Measurements from ENCODE around the gene ARSJ.
"Not testable (repeated sequence)": the region's sequence is repeated elsewhere in the genome, so short reads cannot be mapped to it uniquely, and the experiment has no call there.

Gene ARSJ

DNA sequence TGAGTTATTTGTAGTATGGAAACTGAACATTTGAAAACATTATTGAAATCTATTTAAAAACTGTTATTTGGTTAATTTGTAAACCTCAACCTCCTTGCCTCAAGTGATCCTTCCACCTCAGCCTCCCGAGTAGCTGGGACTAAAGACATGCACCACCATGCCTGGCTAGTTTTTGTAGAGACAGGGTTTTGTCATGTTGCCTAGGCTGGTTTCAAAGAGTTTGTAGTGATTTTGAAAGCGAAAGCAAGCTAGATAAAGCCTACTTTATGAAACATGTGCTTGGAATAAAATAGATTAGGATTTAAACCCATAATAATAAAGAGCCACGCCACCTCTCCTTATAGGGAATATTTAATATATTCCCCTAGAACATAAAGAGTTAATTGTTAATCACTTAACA, 23.5 kb downstream of the ARSJ start:
- DNase-seq: no peak

DNA sequence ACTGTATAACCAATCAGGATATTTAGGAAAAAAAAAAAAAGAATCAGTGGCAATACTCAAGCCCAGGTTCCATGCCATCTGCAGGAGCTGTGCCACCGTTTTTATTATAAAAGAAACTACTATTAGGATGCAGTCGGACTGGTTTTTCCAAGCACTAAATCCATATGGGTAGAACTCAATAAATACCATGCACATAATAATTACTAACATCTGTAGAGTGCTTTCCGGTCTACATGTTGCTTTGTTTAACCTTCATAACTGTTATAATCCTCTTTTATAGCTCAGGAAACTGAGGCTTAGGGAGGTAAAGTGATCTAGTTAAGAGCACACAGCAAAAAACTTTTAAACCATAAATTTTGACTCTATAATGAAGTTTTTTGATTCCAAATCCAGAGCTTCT, 24.0 kb downstream of the ARSJ start:
- no peak for DNase-seq

DNA sequence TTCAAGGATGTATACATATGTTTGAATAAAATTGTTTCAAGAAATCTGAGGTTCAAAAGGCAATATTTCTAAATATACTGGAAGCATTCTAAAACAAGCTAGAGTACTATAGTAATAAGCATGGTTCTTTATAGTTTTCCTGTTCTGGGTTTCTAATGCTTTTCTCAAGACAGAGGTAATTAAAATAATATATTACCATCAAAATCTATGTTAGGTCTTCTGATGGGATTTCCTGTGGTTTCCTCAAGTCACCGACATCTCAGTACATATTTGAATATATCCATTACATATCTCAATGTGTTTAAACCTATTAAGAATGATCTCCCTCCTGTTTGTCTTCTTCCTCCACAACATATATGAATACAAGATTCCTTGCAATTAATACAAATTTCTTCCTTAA, 25.6 kb downstream of the ARSJ start:
- no peak for DNase-seq

DNA sequence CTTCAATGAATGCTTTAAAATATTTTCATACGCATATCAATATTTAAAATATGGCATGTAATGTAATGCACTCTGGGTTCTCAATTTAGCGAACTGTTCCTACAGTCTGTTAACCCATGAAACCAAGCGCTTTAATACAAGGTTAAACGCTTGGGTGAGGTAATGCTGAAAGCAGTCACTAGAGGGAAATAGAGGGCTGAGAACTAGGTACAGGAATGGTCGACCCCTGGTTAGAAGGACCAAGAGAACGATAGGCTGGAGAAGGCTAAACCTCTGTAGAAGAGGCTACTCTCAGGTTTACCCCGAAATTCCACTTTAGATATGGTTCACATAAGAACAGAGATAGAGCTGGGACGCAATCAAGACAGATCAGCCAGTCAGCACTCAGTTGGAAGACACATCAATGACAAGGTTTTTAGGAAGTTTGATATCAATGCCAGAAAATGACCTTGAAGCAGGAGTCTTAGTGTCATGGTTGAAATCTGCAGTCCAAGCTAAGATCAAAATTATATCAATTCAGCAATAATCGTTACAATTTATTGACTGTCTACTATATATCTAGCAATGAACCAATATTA, 26.9 kb downstream of the ARSJ start:
- peak; percentile 65 for DNase-seq

DNA sequence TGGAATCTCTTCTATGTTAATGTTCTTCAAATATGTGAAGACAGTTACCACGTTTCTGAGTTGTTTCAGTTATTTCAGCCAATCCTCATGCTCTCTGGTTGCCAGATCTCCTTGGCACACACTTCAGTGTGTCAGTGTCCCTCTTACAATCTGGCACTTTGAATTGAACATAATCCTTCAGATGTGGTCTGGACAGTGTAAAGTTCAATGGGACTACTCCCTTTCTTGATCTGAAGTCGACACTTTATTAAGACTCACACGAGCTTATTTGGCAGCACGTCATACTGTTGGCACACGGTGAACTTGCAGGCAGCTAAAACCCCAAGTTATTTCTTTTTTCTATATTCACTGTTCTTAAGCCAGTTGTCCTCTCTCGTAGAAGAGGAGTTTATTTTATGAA, 28.2 kb downstream of the ARSJ start:
- no peak for DNase-seq

DNA sequence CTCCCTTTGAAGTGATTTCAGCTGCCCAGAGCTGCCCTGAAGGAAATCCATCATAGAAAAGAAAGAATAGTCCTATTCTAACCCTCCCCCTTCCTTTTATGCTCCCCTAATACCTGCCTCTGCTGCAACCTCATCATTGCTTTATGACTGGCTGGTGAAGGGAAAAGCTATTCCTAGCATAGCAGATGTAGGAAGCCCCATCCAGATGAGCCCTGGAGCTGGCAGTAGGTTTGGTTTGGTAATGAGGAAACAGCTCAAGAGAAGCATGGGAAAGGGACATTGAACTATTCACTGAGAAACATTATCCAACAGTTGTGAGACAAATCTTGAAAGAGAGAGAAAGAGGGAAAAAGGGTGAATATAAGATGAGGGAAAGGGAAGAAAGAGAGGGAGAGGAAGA, 29.2 kb downstream of the ARSJ start:
- no peak for DNase-seq

DNA sequence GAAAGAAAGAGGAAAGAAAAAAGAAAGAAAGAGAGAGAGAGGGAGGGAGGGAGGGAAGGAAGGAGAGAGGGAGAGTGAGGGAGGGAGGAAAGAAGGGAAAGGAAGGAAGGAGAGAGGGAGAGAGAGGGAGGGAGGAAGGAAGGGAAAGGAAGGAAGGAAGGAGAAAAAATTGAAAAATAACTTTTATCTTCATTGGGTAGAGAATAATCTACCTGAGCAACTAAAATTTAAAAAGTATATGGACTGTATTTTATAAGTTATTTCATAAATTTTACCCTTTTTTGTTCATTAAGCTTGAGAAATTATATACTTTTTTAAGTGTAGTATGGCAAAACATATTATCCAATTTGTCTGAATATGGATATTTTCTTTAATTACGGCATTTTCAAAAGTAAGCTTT, 32.0 kb downstream of the ARSJ start:
- no peak for DNase-seq

DNA sequence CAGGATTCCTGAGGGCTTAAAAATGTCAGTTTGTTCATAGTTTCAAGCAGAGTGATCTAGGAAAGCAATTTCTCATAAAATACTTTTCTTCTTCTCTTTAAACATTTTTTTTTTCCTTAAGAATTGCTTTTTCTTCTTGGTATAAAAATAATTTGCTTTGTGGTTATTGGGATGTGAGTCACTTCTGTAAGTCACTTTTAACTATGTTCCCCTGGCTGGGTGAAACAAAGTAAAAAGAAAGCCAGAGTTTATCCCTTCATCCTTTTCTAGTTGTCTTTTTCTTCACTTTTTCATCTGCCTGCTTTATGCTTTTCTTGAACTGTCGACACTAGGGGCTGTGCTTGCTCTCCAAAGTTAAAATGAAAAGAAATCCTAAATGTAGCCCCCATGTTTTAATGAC, 33.5 kb downstream of the ARSJ start:
- no peak for DNase-seq

DNA sequence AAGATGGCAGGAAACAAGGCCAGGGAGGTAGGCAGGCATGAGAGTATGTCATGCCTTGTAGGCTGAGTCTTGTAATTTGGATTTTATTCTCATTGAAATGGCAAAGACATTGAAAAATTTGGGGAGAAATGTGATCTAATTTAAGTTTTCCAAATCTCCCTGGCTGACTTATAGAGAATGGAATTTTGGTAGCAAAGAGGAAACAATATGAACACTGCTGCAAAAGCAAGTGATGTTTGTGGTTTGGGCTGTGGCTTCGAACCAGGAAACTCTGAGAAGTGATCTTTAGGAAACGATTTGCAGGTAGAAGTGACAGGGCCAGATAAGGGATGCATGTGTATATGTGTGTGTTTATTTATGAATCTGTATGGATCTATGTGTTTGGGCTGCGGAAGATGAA, 35.6 kb downstream of the ARSJ start:
- no peak for DNase-seq

DNA sequence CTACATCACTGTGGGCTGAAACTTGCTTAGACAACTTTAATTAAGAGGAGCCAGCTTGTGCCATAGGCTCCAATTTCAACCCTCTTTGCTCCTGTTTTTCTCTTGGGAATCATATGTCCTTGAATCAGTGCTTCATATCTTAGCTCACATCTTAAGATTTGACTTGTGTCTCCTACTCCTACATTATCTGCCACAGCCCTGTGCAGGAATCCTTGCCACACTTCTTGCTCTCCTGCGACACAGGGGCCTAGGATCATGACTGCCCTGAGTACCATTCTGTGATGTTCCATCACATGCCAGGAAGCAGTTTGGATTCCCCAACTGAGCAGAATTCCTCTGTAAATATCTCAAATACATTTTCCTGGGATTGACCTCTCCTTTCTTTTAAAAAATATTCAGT, 36.4 kb downstream of the ARSJ start:
- DNase-seq: no peak

DNA sequence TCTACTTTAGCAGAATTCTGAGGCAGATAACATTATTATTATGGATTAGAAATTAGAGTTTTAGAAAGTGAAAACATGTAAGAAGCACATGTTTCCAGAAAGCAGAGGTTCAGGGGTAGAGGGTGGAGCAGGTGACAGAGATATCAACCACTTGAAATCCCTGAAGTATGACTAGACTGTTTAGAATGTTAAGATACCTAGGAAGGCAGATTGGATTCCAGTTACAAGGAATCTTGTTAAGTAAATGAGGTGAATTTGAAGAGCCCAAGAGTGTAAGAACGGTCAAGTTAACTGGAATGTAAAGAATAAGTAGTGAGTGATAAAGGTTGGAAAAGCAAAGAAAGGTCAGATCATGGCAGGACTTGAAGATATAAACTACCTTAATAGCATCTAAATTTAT, 37.6 kb downstream of the ARSJ start:
- DNase-seq: no peak

DNA sequence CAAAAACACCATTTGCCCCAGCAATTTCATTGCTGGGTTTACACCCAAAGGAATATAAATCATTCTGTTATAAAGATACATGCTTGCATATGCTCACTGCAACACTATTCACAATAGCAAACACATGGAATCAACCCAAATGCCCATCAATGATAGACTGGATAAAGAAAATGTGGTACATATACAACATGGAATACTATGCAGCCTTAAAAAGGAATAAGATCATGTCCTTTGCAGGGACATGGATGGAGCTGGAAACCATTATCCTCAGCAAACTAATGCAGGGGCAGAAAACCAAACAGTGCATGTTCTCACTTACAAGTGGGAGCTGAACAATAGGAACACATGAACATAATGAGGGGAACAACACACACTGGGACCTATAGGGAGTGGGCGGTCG, 39.3 kb downstream of the ARSJ start:
- not testable (repeated sequence) for DNase-seq

DNA sequence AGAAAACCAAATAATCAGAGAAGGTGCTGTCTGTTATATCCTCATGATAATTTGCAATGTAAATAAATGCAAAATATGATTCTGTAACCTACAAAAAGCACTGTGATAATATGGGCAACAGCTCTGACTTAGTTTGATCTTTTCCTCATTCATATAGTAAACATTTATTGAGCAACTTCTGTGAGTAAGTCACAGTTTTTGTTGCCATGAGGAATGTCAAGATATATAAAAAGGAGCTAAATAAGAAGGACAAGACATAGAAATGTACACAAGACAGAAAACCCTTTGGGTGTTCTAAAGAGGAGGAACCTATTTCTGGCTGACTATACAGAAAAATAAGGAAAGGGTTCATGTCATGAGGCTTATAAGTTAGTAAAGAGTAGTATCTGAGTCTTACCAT, 44.3 kb downstream of the ARSJ start:
- DNase-seq: no peak

DNA sequence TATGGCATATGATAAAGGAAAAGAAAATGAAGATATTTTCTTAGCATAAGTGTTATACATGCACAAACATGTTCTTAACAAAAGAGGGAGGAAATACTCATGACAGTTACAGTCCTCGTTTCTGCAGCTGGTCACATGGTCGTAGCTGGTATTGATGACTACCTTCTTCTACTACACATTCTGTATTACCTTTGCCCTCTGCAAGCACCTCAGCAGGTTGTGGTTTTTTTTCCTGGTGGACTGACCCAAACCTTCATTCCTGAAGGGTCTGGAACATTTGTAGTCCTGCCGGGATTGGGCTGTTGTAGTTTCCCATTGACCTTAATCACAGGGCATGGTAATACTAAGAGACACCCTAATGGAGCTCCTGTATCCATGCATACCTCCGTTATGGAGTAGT, 54.7 kb downstream of the ARSJ start:
- not testable (repeated sequence) for DNase-seq

DNA sequence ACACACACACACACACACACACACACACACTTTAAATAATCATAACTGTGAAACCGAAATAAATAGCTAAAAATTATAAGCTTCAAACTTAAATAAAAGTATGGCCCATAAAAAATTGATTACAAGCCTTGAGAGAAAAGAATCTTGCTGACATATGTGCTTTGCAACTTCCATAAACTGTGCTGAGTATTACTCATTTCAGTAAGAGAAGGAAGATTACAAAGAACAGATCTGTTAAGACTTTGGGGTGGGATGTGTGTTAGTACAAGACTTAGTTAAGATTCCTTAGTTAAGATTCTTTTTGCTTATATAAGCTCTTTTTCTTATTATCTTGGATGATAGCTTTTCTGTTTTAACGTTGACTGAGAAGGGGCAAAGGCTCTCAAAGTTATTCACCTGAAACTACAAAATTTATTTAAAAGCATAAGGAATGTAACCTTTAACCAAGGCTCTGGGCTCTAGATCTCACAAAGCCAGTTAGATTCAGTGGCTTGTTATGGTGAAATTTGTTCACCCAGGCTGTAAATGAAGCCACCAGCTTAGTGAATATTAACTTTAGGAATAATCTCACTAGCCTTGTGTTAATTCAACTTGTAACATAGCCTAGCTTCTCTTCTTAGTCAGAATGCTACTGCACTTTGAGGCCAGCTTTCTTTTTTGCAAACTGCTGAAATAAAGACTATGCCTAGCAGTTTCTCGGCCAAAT, 58.2 kb downstream of the ARSJ start:
- DNase-seq: no peak

DNA sequence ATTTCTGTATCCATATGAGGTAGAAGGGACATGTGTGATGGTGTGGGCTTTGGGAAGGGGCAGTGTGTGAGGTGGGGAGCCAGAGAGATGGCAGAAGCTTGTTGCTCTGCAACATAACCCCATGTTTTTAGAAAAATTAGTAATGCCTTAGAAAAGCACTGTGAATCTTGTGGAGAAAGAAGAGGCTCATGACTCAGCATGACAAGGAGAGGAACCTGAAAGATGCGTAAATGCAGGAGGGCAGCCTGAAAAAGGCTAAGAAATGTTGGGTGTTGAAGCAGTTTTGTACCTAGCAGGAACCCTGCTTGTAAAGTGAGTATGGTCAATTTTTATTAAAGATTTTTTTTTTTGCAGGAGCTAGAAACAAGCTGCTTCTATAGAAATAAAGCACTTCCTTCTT, 59.8 kb downstream of the ARSJ start:
- no peak for DNase-seq

DNA sequence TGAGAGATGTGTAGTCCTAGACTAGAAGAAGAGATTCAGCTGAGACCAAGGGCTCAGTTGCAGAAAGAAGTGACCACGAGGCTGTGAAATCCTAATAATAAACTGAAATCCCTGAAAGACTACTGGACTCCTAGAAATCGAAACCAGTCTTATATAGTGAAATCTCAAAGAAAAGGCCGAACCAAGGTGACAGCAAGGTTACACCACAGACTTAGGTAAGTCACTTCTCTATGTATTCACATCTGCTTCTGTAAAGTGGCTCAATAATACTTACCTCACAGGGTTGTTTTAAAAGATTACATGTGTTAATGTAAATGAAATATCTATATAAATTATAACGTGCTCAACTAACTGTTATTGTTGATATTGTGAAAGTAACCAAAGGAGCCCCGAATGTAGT, 60.3 kb downstream of the ARSJ start:
- no peak for DNase-seq

DNA sequence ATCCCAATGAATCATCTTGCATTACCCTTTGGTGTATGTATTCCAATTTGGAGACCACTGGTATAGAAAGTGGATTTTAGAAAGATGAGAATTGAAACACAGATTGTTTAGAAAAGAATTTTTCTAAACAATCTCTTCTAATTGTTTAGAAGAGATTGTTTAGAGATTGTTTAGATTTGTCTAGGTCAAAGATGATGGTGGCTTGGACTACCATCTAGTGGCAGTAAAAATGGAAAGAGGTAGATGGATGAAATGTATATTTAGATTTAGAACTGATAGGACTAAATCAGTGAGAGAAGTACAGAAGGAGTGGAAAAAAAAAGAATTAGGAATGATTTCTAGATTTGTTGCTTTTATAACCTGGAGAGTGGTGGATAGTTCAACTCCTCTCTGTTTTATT, 70.6 kb downstream of the ARSJ start:
- DNase-seq: no peak

DNA sequence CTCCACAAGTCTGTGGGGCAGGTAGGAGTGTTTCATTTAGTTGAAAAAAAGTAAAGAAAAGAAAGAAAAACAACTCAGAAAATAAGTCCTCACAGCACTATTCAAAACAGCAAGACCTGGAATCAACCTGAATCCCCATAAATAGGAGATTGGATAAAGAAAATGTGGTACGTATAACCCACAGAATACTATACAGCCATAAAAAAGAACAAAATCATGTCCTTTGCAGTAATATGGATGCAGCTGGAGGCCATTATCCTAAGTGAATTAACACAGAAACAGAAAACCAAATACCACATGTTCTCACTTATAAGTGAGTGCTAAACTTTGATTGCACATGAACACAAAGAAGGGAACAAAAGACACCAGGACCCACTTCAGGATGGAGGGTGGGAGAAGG, 71.9 kb downstream of the ARSJ start:
- no peak for DNase-seq

DNA sequence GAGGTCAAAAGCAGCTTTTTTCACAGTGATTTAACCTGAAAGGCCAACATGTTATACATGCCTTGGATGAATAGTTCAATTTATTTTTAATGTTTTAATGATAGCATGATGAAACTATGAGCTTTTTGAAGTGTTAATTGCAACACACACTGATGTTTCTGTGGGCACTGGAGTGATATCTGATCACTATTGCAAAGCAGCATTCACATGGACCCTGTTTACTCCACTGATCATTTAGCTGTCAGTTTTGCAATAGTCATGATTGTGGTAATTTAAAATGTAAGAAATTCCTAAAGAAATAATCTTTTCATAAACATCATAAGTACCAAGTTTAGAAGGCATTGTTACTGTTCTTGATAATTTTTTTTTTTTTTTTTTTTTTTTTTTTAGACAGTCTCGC, 74.1 kb downstream of the ARSJ start:
- DNase-seq: no peak

DNA sequence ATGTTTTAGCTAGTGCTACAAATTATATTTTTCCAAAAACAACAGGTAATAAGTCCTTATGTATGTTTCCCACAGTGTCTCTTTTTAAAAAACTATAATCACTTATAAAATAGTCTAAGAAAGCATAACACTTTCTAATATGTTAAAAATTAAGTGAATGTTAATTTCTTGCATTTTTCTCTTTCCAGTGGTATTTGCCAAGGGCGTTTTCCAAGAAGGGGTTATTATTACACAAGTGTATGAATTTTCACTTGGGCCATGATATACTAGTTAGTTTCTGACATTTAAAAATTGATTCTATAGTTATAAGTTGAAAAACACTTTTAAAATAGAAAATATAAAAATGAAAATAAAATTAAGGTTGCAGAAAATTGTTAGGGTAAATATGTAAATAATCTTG, 74.6 kb downstream of the ARSJ start:
- no peak for DNase-seq

DNA sequence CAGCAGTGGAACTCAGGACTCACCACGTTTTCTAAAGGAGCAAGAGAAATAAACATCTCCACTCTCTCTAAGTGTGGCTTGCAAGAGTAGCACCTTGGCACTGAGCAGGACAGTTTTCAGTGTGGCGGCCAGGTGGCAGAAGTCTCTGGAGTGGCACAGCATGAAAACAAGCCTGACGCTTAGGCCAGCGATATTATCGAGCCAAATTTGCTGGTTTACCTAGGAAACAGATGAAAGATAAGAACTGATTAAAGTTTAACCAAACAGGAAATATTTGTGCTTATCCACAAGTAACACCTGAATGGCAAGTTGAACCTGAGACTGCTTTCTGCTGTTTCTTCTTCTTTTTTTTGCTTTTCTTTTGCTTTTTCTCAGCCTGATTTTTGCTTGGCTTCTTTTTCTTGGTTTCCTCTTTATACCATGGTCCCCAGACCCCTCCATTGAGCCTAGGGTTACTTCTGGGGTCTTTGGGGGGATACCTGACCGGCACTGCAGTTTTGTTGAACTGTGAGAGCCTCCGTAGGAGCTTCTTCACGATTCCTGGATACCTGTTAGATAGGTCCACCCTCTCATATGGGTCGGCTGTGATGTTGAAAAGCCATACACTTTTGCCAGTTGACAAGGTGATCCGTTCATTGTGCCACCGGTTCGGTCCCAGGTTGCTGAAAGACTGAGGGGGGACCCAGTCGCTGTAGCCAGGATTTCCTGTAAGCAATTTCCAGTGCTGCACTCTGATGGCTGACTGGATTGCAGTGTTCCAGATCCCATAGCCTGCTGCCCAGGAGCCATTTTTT, 77.3 kb downstream of the ARSJ start:
- no peak for DNase-seq

DNA sequence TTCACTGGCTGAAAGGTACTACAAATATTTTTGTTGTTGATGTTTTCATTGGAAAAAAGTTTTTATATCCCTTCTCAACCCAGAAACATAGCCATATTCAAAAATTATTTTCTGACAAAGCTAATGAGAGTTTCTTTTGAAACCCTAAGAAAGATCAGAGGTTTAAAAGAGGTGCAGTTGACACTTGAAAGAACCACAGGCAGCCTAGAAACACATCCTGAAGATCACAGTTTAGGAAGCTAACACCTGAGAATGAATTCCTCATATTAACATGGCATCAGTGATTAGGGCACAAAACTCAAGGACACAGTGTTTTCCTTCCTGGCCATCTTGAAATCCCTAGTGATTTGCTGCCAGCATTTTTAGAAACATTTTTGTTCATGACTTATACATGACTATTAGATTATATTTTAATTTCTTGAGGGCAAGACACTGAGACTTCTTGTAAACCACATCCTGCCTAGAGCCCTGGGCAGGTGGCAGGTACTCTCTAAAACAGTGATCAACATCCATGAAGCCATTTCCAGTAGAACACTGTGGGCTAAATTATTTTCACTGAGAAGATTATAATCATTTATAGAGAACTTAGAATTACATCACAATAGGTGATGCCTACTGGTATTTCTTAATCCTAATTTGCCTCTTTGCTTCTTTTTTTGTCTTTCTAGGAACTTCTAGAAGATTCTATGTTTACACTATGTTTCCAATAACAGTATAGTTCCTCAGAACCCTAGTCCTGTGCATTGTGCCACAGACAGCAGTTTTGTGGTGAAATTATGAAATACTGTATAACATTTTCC, 80.0 kb downstream of the ARSJ start:
- no peak for DNase-seq

DNA sequence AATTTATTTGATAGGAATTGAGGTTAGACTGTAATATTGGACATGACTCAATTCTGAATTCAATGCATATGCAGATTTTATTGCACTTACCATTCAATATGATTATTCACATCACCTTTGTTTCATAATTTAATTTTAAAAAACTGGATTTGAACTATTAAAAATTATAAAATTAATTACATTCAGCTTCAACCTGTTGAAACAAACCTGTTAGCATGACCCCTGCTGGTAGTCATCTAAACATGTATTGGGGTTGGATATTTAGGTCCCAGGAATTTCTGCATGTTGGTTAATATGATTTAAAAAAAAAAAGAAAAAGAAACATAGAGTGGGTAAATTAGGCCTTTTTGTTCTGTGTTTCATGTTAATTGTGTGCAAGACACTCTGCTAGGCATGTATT, 85.9 kb downstream of the ARSJ start:
- no peak for DNase-seq

Measured in islet precursor cell (in vitro differentiated cells).